HEK293 (cell line): ENCODE data around the gene LMF1.

ENCODE experiments used
- CTCF ChIA-PET: fragments of 350-600 bp; formaldehyde crosslinking; extraction: SDS; loops from one replicate; lab custom pipeline; 2021; ENCODE audit warnings: antibody characterized with exemption; lab: Yijun Ruan, JAX
- POLR2A ChIA-PET: fragments of 300-600 bp; formaldehyde crosslinking; extraction: SDS; loops from one replicate; lab custom pipeline; 2020; ENCODE audit warnings: antibody characterized with exemption, inconsistent platforms; lab: Yijun Ruan, JAX
- H3K27ac ChIP-seq: fragments of 200-500 bp; sonication (Bioruptor generic); 2 replicates; pipeline ENCODE4 v1.5.1; 2014; ENCODE audit warnings: low read depth, low read length, control low read depth, inconsistent platforms; ENCODE audit errors: extremely low read depth
- H3K36me3 ChIP-seq, 2 experiments: fragments of 200-500 bp in 1 of 2; sonication (Bioruptor generic) in 1 of 2; 1 replicate in 1 of 2; 2 replicates in 1 of 2; pipeline ENCODE4 v1.5.1; 2014 to 2017; ENCODE audit warnings: inconsistent platforms in 2 of 2, low read length in 2 of 2; ENCODE audit not compliant: control insufficient read depth in 2 of 2, insufficient read depth in 1 of 2
- H3K4me1 ChIP-seq: fragments of 200-500 bp; sonication (Bioruptor generic); 2 replicates; pipeline ENCODE4 v1.5.1; 2014; ENCODE audit warnings: mild to moderate bottlenecking, low read length, inconsistent platforms; ENCODE audit not compliant: control insufficient read depth, insufficient read depth
- H3K4me3 ChIP-seq: 2 replicates; pipeline ENCODE4 v1.5.1; 2011; ENCODE audit warnings: low read depth, mild to moderate bottlenecking, control low read depth, low read length, moderate library complexity
- H3K9me3 ChIP-seq: fragments of 200-500 bp; sonication (Bioruptor generic); 2 replicates; pipeline ENCODE4 v1.5.1; 2014; ENCODE audit warnings: low read depth, low read length, inconsistent platforms; ENCODE audit not compliant: control insufficient read depth, insufficient read depth
- HIC1 ChIP-seq: fragments of 450-650 bp; formaldehyde crosslinking; IDR thresholded peaks from 2 replicates; pipeline ENCODE4 v1.5.1; 2016; ENCODE audit warnings: missing biosample characterization, missing genetic modification characterization
- SP2 ChIP-seq: fragments of 450-650 bp; formaldehyde crosslinking; IDR thresholded peaks from 2 replicates; pipeline ENCODE4 v1.5.1; 2016; ENCODE audit warnings: missing biosample characterization, missing genetic modification characterization
- ZBTB17 ChIP-seq: fragments of 450-650 bp; formaldehyde crosslinking; IDR thresholded peaks from 2 replicates; pipeline ENCODE4 v1.5.1; 2016; ENCODE audit warnings: missing biosample characterization, missing genetic modification characterization
- ZBTB8A ChIP-seq: fragments of 450-650 bp; formaldehyde crosslinking; IDR thresholded peaks from 2 replicates; pipeline ENCODE4 v1.5.1; 2016; ENCODE audit warnings: missing biosample characterization, missing genetic modification characterization
- ZFHX2 ChIP-seq: fragments of 450-650 bp; formaldehyde crosslinking; conservative IDR thresholded peaks from 2 replicates; pipeline ENCODE4 v1.5.1; 2016; ENCODE audit warnings: missing biosample characterization, missing genetic modification characterization
- ZIC2 ChIP-seq: fragments of 450-650 bp; formaldehyde crosslinking; IDR thresholded peaks from 2 replicates; pipeline ENCODE4 v1.5.1; 2016; ENCODE audit warnings: missing biosample characterization, missing genetic modification characterization
- ZNF121 ChIP-seq: fragments of 450-650 bp; formaldehyde crosslinking; IDR thresholded peaks from 2 replicates; pipeline ENCODE4 v1.5.1; 2016; ENCODE audit warnings: missing biosample characterization, missing genetic modification characterization
- ZNF138 ChIP-seq: fragments of 450-650 bp; formaldehyde crosslinking; IDR thresholded peaks from 2 replicates; pipeline ENCODE4 v1.5.1; 2016; ENCODE audit warnings: missing biosample characterization, missing genetic modification characterization, borderline replicate concordance
- ZNF426 ChIP-seq: fragments of 450-650 bp; formaldehyde crosslinking; IDR thresholded peaks from 2 replicates; pipeline ENCODE4 v1.5.1; 2017; ENCODE audit warnings: missing biosample characterization, missing genetic modification characterization, mild to moderate bottlenecking, inconsistent platforms, moderate library complexity
- ZNF548 ChIP-seq: fragments of 450-650 bp; formaldehyde crosslinking; IDR thresholded peaks from 2 replicates; pipeline ENCODE4 v1.5.1; 2016; ENCODE audit warnings: missing biosample characterization, missing genetic modification characterization
- ZNF571 ChIP-seq: fragments of 450-650 bp; formaldehyde crosslinking; IDR thresholded peaks from 2 replicates; pipeline ENCODE4 v1.5.0; 2017; ENCODE audit warnings: missing biosample characterization, missing genetic modification characterization
- ZNF600 ChIP-seq: fragments of 450-650 bp; formaldehyde crosslinking; IDR thresholded peaks from 2 replicates; pipeline ENCODE4 v1.5.1; 2016; ENCODE audit warnings: missing biosample characterization, missing genetic modification characterization
- ZNF747 ChIP-seq: fragments of 450-650 bp; formaldehyde crosslinking; IDR thresholded peaks from 2 replicates; pipeline ENCODE4 v1.5.1; 2016; ENCODE audit warnings: missing biosample characterization, missing genetic modification characterization
- ZSCAN4 ChIP-seq: fragments of 450-650 bp; formaldehyde crosslinking; IDR thresholded peaks from 2 replicates; pipeline ENCODE4 v1.5.1; 2017; ENCODE audit warnings: missing biosample characterization, missing genetic modification characterization

The LMF1 gene

GRCh38 chr16:1018447-1019198 lies 47.8 kb upstream of the LMF1 start:
- H3K9me3 ChIP-seq = no peaks in the 10 kb centered on the region
- ChIA-PET POLR2A (no interaction called here), CTCF (interaction anchor here (0.6 to 1.1 kb wide), 3 partner anchors 29 to 473 kb away, joined by 3 read pairs; no protein-coding TSS in a partner anchor)
- no peak overlapping the region for H3K27ac ChIP-seq
- TF ChIP-seq ZNF121 (peak; percentile 73; the same call in 1 of the 2 replicates), ZNF138 (tag by site-specific recombination) (no peak)
- H3K36me3 ChIP-seq = no peaks in the 10 kb centered on the region
- no peak overlapping the region for H3K4me3 ChIP-seq
- peaks cover 5% of the 10 kb centered on the region; the same call in 1 of the 2 replicates for H3K4me1 ChIP-seq

GRCh38 chr16:1014771-1015495 lies 44.1 kb upstream of the LMF1 start:
- Histone ChIP-seq H3K4me3 (no peak overlapping the region), H3K4me1 (peaks cover 5% of the 10 kb centered on the region; the same call in 1 of the 2 replicates), H3K27ac (no peak overlapping the region), H3K36me3 (no peaks in the 10 kb centered on the region), H3K9me3 (no peaks in the 10 kb centered on the region)
- CTCF ChIA-PET = no interaction called here
- POLR2A ChIA-PET = no interaction called here
- TF ChIP-seq ZNF600 (tag by site-specific recombination) = no peak
- 0 out of 2 replicates have a peak, but pooled peaks have one; percentile 34 for TF ChIP-seq ZSCAN4
- TF ChIP-seq ZBTB8A (tag by site-specific recombination) = no peak
- no peak for TF ChIP-seq ZNF747 (tag by site-specific recombination)
- TF ChIP-seq ZNF571 (tag by site-specific recombination) = no peak
- TF ChIP-seq ZFHX2 (tag by site-specific recombination) = peak; percentile 41
- TF ChIP-seq ZIC2 (tag by site-specific recombination) = peak; percentile 33; the same call in 1 of the 2 replicates

- Histone ChIP-seq H3K4me3 (no peak overlapping the region), H3K9me3 (no peaks in the 10 kb centered on the region), H3K4me1 (peaks cover 1% of the 10 kb centered on the region; the same call in 1 of the 2 replicates), H3K36me3 (no peaks in the 10 kb centered on the region), H3K27ac (no peak overlapping the region)
- ChIA-PET CTCF (no interaction called here), POLR2A (no interaction called here)
- no peak for TF ChIP-seq SP2 (tag by site-specific recombination)
- TF ChIP-seq ZNF548 (tag by site-specific recombination) = no peak
- no peak for TF ChIP-seq ZBTB17 (tag by site-specific recombination)
- TF ChIP-seq HIC1 (tag by site-specific recombination) = no peak
Measured at GRCh38 chr16:1014221-1014620, 43.4 kb upstream of the LMF1 start.

GRCh38 chr16:1013593-1013900 lies 42.8 kb upstream of the LMF1 start:
- TF ChIP-seq ZNF600 (tag by site-specific recombination) = peak; percentile 47
- TF ChIP-seq ZNF426 = no peak
- TF ChIP-seq, all 188 proteins: peak for 1
- H3K27ac ChIP-seq = no peak overlapping the region
- no peak overlapping the region for H3K4me3 ChIP-seq
- no peaks in the 10 kb centered on the region for H3K4me1 ChIP-seq
- H3K9me3 ChIP-seq = no peaks in the 10 kb centered on the region
- H3K36me3 ChIP-seq = no peaks in the 10 kb centered on the region
- POLR2A ChIA-PET = interaction anchor here (0.5 kb wide), 1 partner anchor 213 kb away, joined by 3 read pairs; the partner anchor contains the start of gene GNG13
- CTCF ChIA-PET = interaction anchor here (0.5 kb wide), 1 partner anchor 264 kb away, joined by 3 read pairs; no protein-coding TSS in a partner anchor
